BJ (cell line): ENCODE data around the gene TFAP2A. TPM values are rescaled to one million over a fixed set of nuclear protein-coding genes. Genes with fewer than 3 reads are reported as not detected.

ENCODE experiments used
- CTCF ChIA-PET: fragments of 350-600 bp; formaldehyde crosslinking; extraction: SDS; loops from one replicate; lab custom pipeline; 2021; ENCODE audit warnings: antibody characterized with exemption, inconsistent platforms; lab: Yijun Ruan, JAX
- POLR2A ChIA-PET: fragments of 300-600 bp; sonication (Branson Sonifier 250); formaldehyde crosslinking; extraction: SDS; loops from one replicate; lab custom pipeline; 2021; ENCODE audit warnings: antibody characterized with exemption; lab: Charles Lee
- DNase-seq: peaks from one replicate; pipeline ENCODE4 v3.0.0-alpha.2; 2011; ENCODE audit warnings: low read depth
- H3K27me3 ChIP-seq: 2 replicates; pipeline ENCODE4 v1.6.0; 2011; ENCODE audit warnings: low read length; ENCODE audit not compliant: control insufficient read depth, insufficient read depth
- H3K36me3 ChIP-seq: 2 replicates; pipeline ENCODE4 v1.5.1; 2011; ENCODE audit warnings: low read length; ENCODE audit not compliant: control insufficient read depth, insufficient read depth
- H3K4me3 ChIP-seq: 2 replicates; pipeline ENCODE4 v1.5.1; 2011; ENCODE audit warnings: low read depth, mild to moderate bottlenecking, control low read depth, low read length
- CTCF ChIP-seq: IDR thresholded peaks from 2 replicates; pipeline ENCODE4 v1.5.1; 2011; ENCODE audit warnings: low read depth, mild to moderate bottlenecking, control low read depth, inconsistent platforms, low read length, moderate library complexity; ENCODE audit not compliant: insufficient read depth
- polyA plus RNA-seq: library from polyadenylated mRNA; depleted of rRNA; stranded (reverse); fragments of >200 nt; gene quantifications from 2 replicates; pipeline ENCODE4 v1.2.3, GENCODE V29; 2011

TFAP2A gene
- polyA plus RNA-seq, 1 experiment: 14.0 TPM

GRCh38 chr6:10409233-10409721 lies 5.6 kb downstream of the TFAP2A start:
- no peak for TF ChIP-seq CTCF
- ChIA-PET POLR2A (interaction anchor here (0.6 kb wide), 2 partner anchors 178 to 1005 kb away, joined by 3 read pairs; no protein-coding TSS in a partner anchor), CTCF (interaction anchor here (0.9 to 1.2 kb wide), 2 partner anchors 16 to 876 kb away, joined by 3 read pairs; no protein-coding TSS in a partner anchor)
- DNase-seq: no peak
- Histone ChIP-seq H3K27me3 (no peaks in the 10 kb centered on the region), H3K36me3 (peaks cover 8% of the 10 kb centered on the region), H3K4me3 (peak overlapping the region; percentile 91)

GRCh38 chr6:10408457-10408856 lies 6.4 kb downstream of the TFAP2A start:
- Histone ChIP-seq H3K27me3 (no peaks in the 10 kb centered on the region), H3K36me3 (peaks cover 8% of the 10 kb centered on the region), H3K4me3 (peak overlapping the region; percentile 91)
- CTCF ChIA-PET: no interaction called here
- no peak for DNase-seq
- POLR2A ChIA-PET: no interaction called here
- no peak for TF ChIP-seq CTCF

- ChIA-PET CTCF (no interaction called here), POLR2A (no interaction called here)
- H3K36me3 ChIP-seq: peaks cover 8% of the 10 kb centered on the region
- H3K27me3 ChIP-seq: no peaks in the 10 kb centered on the region
- H3K4me3 ChIP-seq: peak overlapping the region; percentile 91
- TF ChIP-seq CTCF: no peak
- DNase-seq: no peak
These were observed 7.2 kb downstream of the TFAP2A start for GRCh38 chr6:10407674-10408054.

- ChIA-PET CTCF (interaction anchor here (1.3 kb wide), 1 partner anchor 1423 kb away, joined by 4 read pairs; no protein-coding TSS in a partner anchor), POLR2A (interaction anchor here (0.6 kb wide), 2 partner anchors 358 to 1468 kb away, joined by 3 to 4 read pairs; no protein-coding TSS in a partner anchor)
- DNase-seq: no peak
- peak overlapping the region; percentile 91 for H3K4me3 ChIP-seq
- H3K36me3 ChIP-seq: peaks cover 8% of the 10 kb centered on the region
- TF ChIP-seq CTCF: no peak
- no peaks in the 10 kb centered on the region for H3K27me3 ChIP-seq
These were observed 7.7 kb downstream of the TFAP2A start for GRCh38 chr6:10407018-10407673.

- Histone ChIP-seq H3K36me3 (peaks cover 8% of the 10 kb centered on the region), H3K4me3 (peak overlapping the region; percentile 91; the same call in 1 of the 2 replicates), H3K27me3 (no peaks in the 10 kb centered on the region)
- ChIA-PET POLR2A (interaction anchor here (0.6 kb wide), 2 partner anchors 358 to 1468 kb away, joined by 3 to 4 read pairs; no protein-coding TSS in a partner anchor), CTCF (interaction anchor here (0.9 to 1.6 kb wide), 3 partner anchors 331 to 1423 kb away, joined by 3 to 4 read pairs (median 4); no protein-coding TSS in a partner anchor)
- no peak for DNase-seq
- TF ChIP-seq CTCF: no peak
These were observed 8.3 kb downstream of the TFAP2A start for GRCh38 chr6:10406556-10406955.
